ENCODE results near the gene ZSCAN26.

- TF ChIP-seq CREB5 (CRISPR knock-in tag; IDR thresholded peaks at IDR 0.05; ENCODE audit: low read depth) (no peak), CSRNP3 (CRISPR knock-in tag; IDR thresholded peaks at IDR 0.05) (no peak), TCF4 (CRISPR knock-in tag; IDR thresholded peaks at IDR 0.05; ENCODE audit: borderline replicate concordance) (no peak), GLIS3 (CRISPR knock-in tag; IDR thresholded peaks at IDR 0.05) (no peak), ZFP3 (CRISPR knock-in tag; IDR thresholded peaks at IDR 0.05) (no peak), RARB (CRISPR knock-in tag; IDR thresholded peaks at IDR 0.05) (no peak), ARNTL (CRISPR knock-in tag; IDR thresholded peaks at IDR 0.05; ENCODE audit: borderline replicate concordance, low read depth) (no peak)
- TF ChIP-seq, protein P1, sequence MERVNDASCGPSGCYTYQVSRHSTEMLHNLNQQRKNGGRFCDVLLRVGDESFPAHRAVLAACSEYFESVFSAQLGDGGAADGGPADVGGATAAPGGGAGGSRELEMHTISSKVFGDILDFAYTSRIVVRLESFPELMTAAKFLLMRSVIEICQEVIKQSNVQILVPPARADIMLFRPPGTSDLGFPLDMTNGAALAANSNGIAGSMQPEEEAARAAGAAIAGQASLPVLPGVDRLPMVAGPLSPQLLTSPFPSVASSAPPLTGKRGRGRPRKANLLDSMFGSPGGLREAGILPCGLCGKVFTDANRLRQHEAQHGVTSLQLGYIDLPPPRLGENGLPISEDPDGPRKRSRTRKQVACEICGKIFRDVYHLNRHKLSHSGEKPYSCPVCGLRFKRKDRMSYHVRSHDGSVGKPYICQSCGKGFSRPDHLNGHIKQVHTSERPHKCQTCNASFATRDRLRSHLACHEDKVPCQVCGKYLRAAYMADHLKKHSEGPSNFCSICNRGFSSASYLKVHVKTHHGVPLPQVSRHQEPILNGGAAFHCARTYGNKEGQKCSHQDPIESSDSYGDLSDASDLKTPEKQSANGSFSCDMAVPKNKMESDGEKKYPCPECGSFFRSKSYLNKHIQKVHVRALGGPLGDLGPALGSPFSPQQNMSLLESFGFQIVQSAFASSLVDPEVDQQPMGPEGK (CRISPR knock-in tag; IDR thresholded peaks at IDR 0.05; ENCODE audit: borderline replicate concordance) = no peak
Measured at GRCh38 chr6:28239636-28240035, 27.3 kb upstream of the ZSCAN26 start.
